Cardiac muscle cell (in vitro differentiated cells and primary cell): ENCODE results near the gene PI3. TPM values are rescaled to one million over a fixed set of nuclear protein-coding genes. Genes with fewer than 3 reads are reported as not detected.
A peak's percentile ranks its signal among the peaks of the same experiment; 100 is the strongest.
"Not testable (repeated sequence)": the region's sequence is repeated elsewhere in the genome, so short reads cannot be mapped to it uniquely, and the experiment has no call there.

Experiments
- DNase-seq, 2 donors: peaks; one replicate each; pipeline versions ENCODE4 v3.0.0 to v3.0.0-alpha.2; 2010 to 2017; ENCODE audit warnings: low read depth in 1 of 2, low spot score in 1 of 2
- H3K27ac ChIP-seq: fragments of 200-600 bp; sonication (generic); 2 replicates; pipeline ENCODE4 v1.5.1; 2016
- H3K27me3 ChIP-seq: fragments of 200-600 bp; sonication (generic); 2 replicates; pipeline ENCODE4 v1.6.0; 2016; ENCODE audit warnings: control low read depth
- H3K36me3 ChIP-seq: fragments of 200-600 bp; sonication (generic); 2 replicates; pipeline ENCODE4 v1.5.1; 2016; ENCODE audit warnings: control low read depth
- H3K4me1 ChIP-seq: fragments of 200-600 bp; sonication (generic); 2 replicates; pipeline ENCODE4 v1.8.1; 2017; ENCODE audit warnings: low read depth, mild to moderate bottlenecking, mixed run types
- H3K4me3 ChIP-seq: fragments of 200-600 bp; sonication (generic); 2 replicates; pipeline ENCODE4 v1.5.1; 2016; ENCODE audit warnings: mild to moderate bottlenecking
- H3K9me3 ChIP-seq: fragments of 200-600 bp; sonication (generic); 2 replicates; pipeline ENCODE4 v1.5.1; 2017; ENCODE audit warnings: low read depth, mild to moderate bottlenecking, control low read depth
- CTCF ChIP-seq: IDR thresholded peaks from 2 replicates; pipeline ENCODE4 v1.5.1; 2012; ENCODE audit warnings: low read depth, mild to moderate bottlenecking, low read length
- polyA plus RNA-seq: library from polyadenylated mRNA; unstranded; fragments of >200 nt; fragmentation: Nextera tagmentation; extraction: Ambion mirVana; gene quantifications from 2 replicates; pipeline ENCODE4 v1.2.1, GENCODE V29; 2016
- total RNA-seq: library from RNA; depleted of rRNA; stranded (reverse); fragments of >200 nt; gene quantifications from 2 replicates; pipeline ENCODE4 v1.2.3, GENCODE V29; 2016

PI3 gene
- total RNA-seq (not detected in 2 replicates), polyA plus RNA-seq (not detected in 2 replicates)

GRCh38 chr20:45174434-45175364 lies at the start of gene PI3:
TSS of gene PI3 (plus strand) at chr20:45174902. CDS start at chr20:45174923, 21 bp downstream.
- H3K27me3 ChIP-seq = no peaks in the 10 kb centered on the region
- DNase-seq = peak in 1 of 2 donors; percentile 85
- no peaks in the 10 kb centered on the region for H3K9me3 ChIP-seq
- no peaks in the 10 kb centered on the region for H3K36me3 ChIP-seq
- H3K4me1 ChIP-seq = no peaks in the 10 kb centered on the region
- no peak for TF ChIP-seq CTCF
- no peak within 1 kb of the TSS for H3K4me3 ChIP-seq
- no peak within 1 kb of the TSS for H3K27ac ChIP-seq

- TF ChIP-seq CTCF = no peak
- H3K27ac ChIP-seq = no peak overlapping the region
- H3K36me3 ChIP-seq = no peaks in the 10 kb centered on the region
- no peak for DNase-seq
- no peaks in the 10 kb centered on the region for H3K9me3 ChIP-seq
- peaks cover 22% of the 10 kb centered on the region for H3K27me3 ChIP-seq
- H3K4me3 ChIP-seq = no peak overlapping the region
- no peaks in the 10 kb centered on the region for H3K4me1 ChIP-seq
Observed at GRCh38 chr20:45128099-45128498, 46.6 kb upstream of the PI3 start.

GRCh38 chr20:45136911-45137310 lies 37.8 kb upstream of the PI3 start:
- no peak overlapping the region for H3K27ac ChIP-seq
- DNase-seq = no peak
- no peak overlapping the region for H3K4me3 ChIP-seq
- H3K27me3 ChIP-seq = peaks cover 18% of the 10 kb centered on the region
- H3K9me3 ChIP-seq = no peaks in the 10 kb centered on the region
- H3K36me3 ChIP-seq = no peaks in the 10 kb centered on the region
- H3K4me1 ChIP-seq = no peaks in the 10 kb centered on the region
- TF ChIP-seq CTCF = no peak

GRCh38 chr20:45138561-45139300 lies 36.0 kb upstream of the PI3 start:
- TF ChIP-seq CTCF = peak; percentile 84
- DNase-seq = peak; percentile 38 to 42
- no peaks in the 10 kb centered on the region for H3K4me1 ChIP-seq
- no peak overlapping the region for H3K4me3 ChIP-seq
- H3K27ac ChIP-seq = no peak overlapping the region
- H3K27me3 ChIP-seq = peaks cover 7% of the 10 kb centered on the region
- H3K9me3 ChIP-seq = no peaks in the 10 kb centered on the region
- no peaks in the 10 kb centered on the region for H3K36me3 ChIP-seq

- not testable (repeated sequence) for H3K4me1 ChIP-seq, H3K36me3 ChIP-seq, DNase-seq, H3K27me3 ChIP-seq, H3K4me3 ChIP-seq, H3K9me3 ChIP-seq, H3K27ac ChIP-seq
Observed at GRCh38 chr20:45139733-45140375, 34.8 kb upstream of the PI3 start.
